ENCODE data around the gene MRPS10. TPM values are rescaled to one million over a fixed set of nuclear protein-coding genes. Genes with fewer than 3 reads are reported as not detected.

The MRPS10 gene
- total RNA-seq, 1 experiment from 2014 or later = 62.9 TPM

DNA sequence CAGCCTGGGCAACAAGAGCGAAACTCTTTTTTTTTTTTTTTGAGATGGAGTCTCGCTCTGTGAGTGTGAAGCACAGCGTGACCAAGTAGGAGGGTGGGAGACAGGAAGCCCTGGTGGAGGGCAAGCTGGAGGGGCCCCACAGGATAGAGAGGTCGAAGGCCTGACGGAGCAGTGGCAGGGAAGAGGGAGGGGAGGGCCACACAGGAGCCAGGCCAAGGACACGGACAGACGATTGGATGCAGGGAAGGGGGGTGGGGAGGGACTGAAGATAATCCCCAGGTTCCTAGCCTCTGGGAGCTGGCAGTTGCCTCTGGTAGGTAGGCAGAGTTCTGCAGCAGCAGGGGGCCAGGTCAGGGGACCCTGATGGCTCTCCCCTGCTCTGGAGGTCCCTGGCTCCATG lies 55.3 kb downstream of the MRPS10 start:
- no TSS peak for BruUV-seq (replicated peaks)
- Mint-ChIP-seq H3K27me3 (ENCODE audit: insufficient read depth, unreplicated experiment) (no peaks in the 10 kb centered on the region), H3K27ac (ENCODE audit: low read depth, unreplicated experiment) (no peak overlapping the region), H3K4me1 (ENCODE audit: insufficient read depth, unreplicated experiment) (peaks cover 13% of the 10 kb centered on the region), H3K4me3 (ENCODE audit: unreplicated experiment) (no peak overlapping the region), H3K9me3 (ENCODE audit: unreplicated experiment) (no peaks in the 10 kb centered on the region), H3K36me3 (ENCODE audit: insufficient read depth, unreplicated experiment) (no peaks in the 10 kb centered on the region)
- TF ChIP-seq CTCF (IDR thresholded peaks at IDR 0.05; ENCODE audit: unreplicated experiment) = no peak
- intact Hi-C loops (cut with micrococcal nuclease) = no loop called here
- no peak for DNase-seq (ENCODE audit: unreplicated experiment)
- CTCF ChIA-PET = interaction anchor here (5.2 kb wide), 1 partner anchor 87 kb away, joined by 28 read pairs; no protein-coding TSS in a partner anchor
- POLR2A ChIA-PET = interaction anchor here (1.8 kb wide), 1 partner anchor 20 kb away, joined by 5 read pairs; the partner anchor contains the start of gene C6orf132

GRCh38 chr6:42159431-42160024 lies 58.1 kb downstream of the MRPS10 start:
- no peaks in the 10 kb centered on the region for H3K36me3 Mint-ChIP-seq (ENCODE audit: insufficient read depth, unreplicated experiment)
- ChIA-PET POLR2A (interaction anchor here (0.6 kb wide), 1 partner anchor 57 kb away, joined by 3 read pairs; no protein-coding TSS in a partner anchor), CTCF (no interaction called here)
- H3K27ac Mint-ChIP-seq (ENCODE audit: low read depth, unreplicated experiment) = no peak overlapping the region
- TF ChIP-seq CTCF (IDR thresholded peaks at IDR 0.05; ENCODE audit: unreplicated experiment) = no peak
- H3K4me3 Mint-ChIP-seq (ENCODE audit: unreplicated experiment) = no peak overlapping the region
- intact Hi-C loops (cut with micrococcal nuclease) = no loop called here
- no peak for DNase-seq (ENCODE audit: unreplicated experiment)
- H3K27me3 Mint-ChIP-seq (ENCODE audit: insufficient read depth, unreplicated experiment) = no peaks in the 10 kb centered on the region
- BruUV-seq (replicated peaks) = no TSS peak
- H3K9me3 Mint-ChIP-seq (ENCODE audit: unreplicated experiment) = no peaks in the 10 kb centered on the region
- peaks cover 5% of the 10 kb centered on the region for H3K4me1 Mint-ChIP-seq (ENCODE audit: insufficient read depth, unreplicated experiment)

GRCh38 chr6:42158631-42159030 lies 59.0 kb downstream of the MRPS10 start:
- intact Hi-C loops (cut with micrococcal nuclease) = no loop called here
- CTCF ChIA-PET = interaction anchor here (1.0 kb wide), 1 partner anchor 74 kb away, joined by 4 read pairs; no protein-coding TSS in a partner anchor
- peaks cover 9% of the 10 kb centered on the region for H3K4me1 Mint-ChIP-seq (ENCODE audit: insufficient read depth, unreplicated experiment)
- no peak overlapping the region for H3K4me3 Mint-ChIP-seq (ENCODE audit: unreplicated experiment)
- H3K27ac Mint-ChIP-seq (ENCODE audit: low read depth, unreplicated experiment) = no peak overlapping the region
- no TSS peak for BruUV-seq (replicated peaks)
- no peak for DNase-seq (ENCODE audit: unreplicated experiment)
- no peak for TF ChIP-seq CTCF (IDR thresholded peaks at IDR 0.05; ENCODE audit: unreplicated experiment)
- H3K36me3 Mint-ChIP-seq (ENCODE audit: insufficient read depth, unreplicated experiment) = no peaks in the 10 kb centered on the region
- H3K27me3 Mint-ChIP-seq (ENCODE audit: insufficient read depth, unreplicated experiment) = no peaks in the 10 kb centered on the region
- POLR2A ChIA-PET = interaction anchor here (1.8 kb wide), 1 partner anchor 16 kb away, joined by 5 read pairs; the partner anchor contains the start of gene C6orf132
- H3K9me3 Mint-ChIP-seq (ENCODE audit: unreplicated experiment) = no peaks in the 10 kb centered on the region

DNA sequence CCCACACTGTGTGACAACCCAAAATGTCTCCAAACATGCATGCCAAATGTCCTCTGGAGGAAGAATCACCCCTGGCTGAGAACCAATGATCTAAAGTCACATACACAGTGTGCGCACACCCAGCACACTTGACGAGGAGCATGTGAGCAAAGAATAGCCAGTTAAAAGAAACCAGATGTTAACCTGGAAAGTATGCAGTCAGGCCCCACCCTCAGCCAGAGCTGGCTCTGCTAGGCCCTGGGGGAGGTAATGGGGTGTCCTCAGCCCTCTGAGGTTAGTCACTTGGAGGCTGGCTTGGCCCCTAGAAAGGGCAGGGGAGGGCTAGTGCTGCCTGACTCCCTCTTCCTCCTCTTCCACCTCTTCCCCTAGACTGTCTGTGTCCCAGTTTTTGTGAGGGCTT lies 59.6 kb downstream of the MRPS10 start:
- no peak for DNase-seq (ENCODE audit: unreplicated experiment)
- H3K4me1 Mint-ChIP-seq (ENCODE audit: insufficient read depth, unreplicated experiment) = peaks cover 11% of the 10 kb centered on the region
- ChIA-PET POLR2A (interaction anchor here (1.8 kb wide), 1 partner anchor 15 kb away, joined by 5 read pairs; the partner anchor contains the start of gene C6orf132), CTCF (interaction anchor here (0.6 to 1.0 kb wide), 2 partner anchors 9 to 73 kb away, joined by 4 to 5 read pairs; no protein-coding TSS in a partner anchor)
- no peak overlapping the region for H3K27ac Mint-ChIP-seq (ENCODE audit: low read depth, unreplicated experiment)
- H3K9me3 Mint-ChIP-seq (ENCODE audit: unreplicated experiment) = no peaks in the 10 kb centered on the region
- H3K4me3 Mint-ChIP-seq (ENCODE audit: unreplicated experiment) = no peak overlapping the region
- H3K36me3 Mint-ChIP-seq (ENCODE audit: insufficient read depth, unreplicated experiment) = no peaks in the 10 kb centered on the region
- TF ChIP-seq CTCF (IDR thresholded peaks at IDR 0.05; ENCODE audit: unreplicated experiment) = no peak
- BruUV-seq (replicated peaks) = no TSS peak
- no peaks in the 10 kb centered on the region for H3K27me3 Mint-ChIP-seq (ENCODE audit: insufficient read depth, unreplicated experiment)
- intact Hi-C loops (cut with micrococcal nuclease) = no loop called here

Other genes starting within 250 kb of the MRPS10 start
- gene TAF8, start 167.3 kb downstream of the MRPS10 start, total RNA-seq (2022) = 23.8 and 25.8 TPM in 2 replicates
- gene C6orf132, start 75.2 kb downstream of the MRPS10 start, total RNA-seq (2022) = 19.5 and 31.9 TPM in 2 replicates
- gene GUCA1A, start 44.5 kb downstream of the MRPS10 start, total RNA-seq (2022) = not detected in 2 replicates
- gene GUCA1B, start 22.9 kb downstream of the MRPS10 start, total RNA-seq (2022) = 0.93 and 1.2 TPM in 2 replicates
- gene TRERF1, start 234.1 kb upstream of the MRPS10 start, total RNA-seq (2022) = 9.4 and 12.0 TPM in 2 replicates

Data from MCF 10A (cell line).